ENCODE results near the gene WDR73.

- TF ChIP-seq CTCF (IDR thresholded peaks at IDR 0.05) (no peak), POLR2A (IDR thresholded peaks at IDR 0.05; ENCODE audit: low read depth) (no peak), POLR2AphosphoS5 (IDR thresholded peaks at IDR 0.05) (no peak)
These were observed 37.8 kb downstream of the WDR73 start for GRCh38 chr15:84616235-84616634.

Data from esophagus muscularis mucosa (tissue), 3 donors.